GM23338 (cell line): ENCODE data around the gene CACNA1S. TPM values are rescaled to one million over a fixed set of nuclear protein-coding genes. Genes with fewer than 3 reads are reported as not detected.

ENCODE experiments used
- ATAC-seq: fragments of 200-7000 bp; cut with Tn5 transposase; 3 replicates; pipeline ENCODE4 v1.9.1; 2020
- DNase-seq: peaks from one replicate; pipeline ENCODE4 v3.0.0-alpha.2; 2015; ENCODE audit warnings: low spot score
- H2AFZ ChIP-seq: fragments of 200-600 bp; sonication (generic); 2 replicates; pipeline ENCODE4 v1.8.0; 2016; ENCODE audit warnings: antibody characterized with exemption, mild to moderate bottlenecking, moderate library complexity
- H3F3A ChIP-seq: fragments of 200-600 bp; sonication (generic); replicated peaks from 2 replicates; pipeline ENCODE4 v1.8.0; 2017; ENCODE audit warnings: antibody characterized with exemption, mixed run types, low read depth
- H3K27ac ChIP-seq: fragments of 200-600 bp; sonication (generic); 2 replicates; pipeline ENCODE4 v1.6.1; 2016; ENCODE audit warnings: low read depth
- H3K27me3 ChIP-seq: fragments of 200-600 bp; sonication (generic); 2 replicates; pipeline ENCODE4 v1.8.0; 2016; ENCODE audit warnings: mild to moderate bottlenecking, mixed run types, moderate library complexity; ENCODE audit not compliant: insufficient read depth
- H3K36me3 ChIP-seq: fragments of 200-600 bp; sonication (generic); 2 replicates; pipeline ENCODE4 v1.8.0; 2016; ENCODE audit warnings: mild to moderate bottlenecking; ENCODE audit not compliant: insufficient read depth
- H3K4me1 ChIP-seq: fragments of 200-600 bp; sonication (generic); 2 replicates; pipeline ENCODE4 v1.8.0; 2016; ENCODE audit warnings: mild to moderate bottlenecking, moderate library complexity; ENCODE audit not compliant: insufficient read depth
- H3K4me2 ChIP-seq: fragments of 200-600 bp; sonication (generic); 2 replicates; pipeline ENCODE4 v1.7.1; 2017; ENCODE audit warnings: mixed run types
- H3K4me3 ChIP-seq: fragments of 200-600 bp; sonication (generic); 2 replicates; pipeline ENCODE4 v1.6.1; 2016; ENCODE audit warnings: mixed run types
- H3K79me2 ChIP-seq: fragments of 200-600 bp; sonication (generic); replicated peaks from 2 replicates; pipeline ENCODE4 v1.8.0; 2017; ENCODE audit warnings: mild to moderate bottlenecking; ENCODE audit not compliant: insufficient read depth
- H3K9me2 ChIP-seq: fragments of 200-600 bp; sonication (generic); 2 replicates; pipeline ENCODE4 v1.8.0; 2017; ENCODE audit not compliant: insufficient read depth
- H4K20me1 ChIP-seq: fragments of 200-600 bp; sonication (generic); replicated peaks from 2 replicates; pipeline ENCODE4 v1.8.0; 2017; ENCODE audit warnings: mild to moderate bottlenecking; ENCODE audit not compliant: insufficient read depth
- H3K27ac Mint-ChIP-seq: 2 replicates; pipeline ENCODE4 v1.8.0; 2020; ENCODE audit warnings: inconsistent platforms, mild to moderate bottlenecking, moderate library complexity, mixed read lengths
- H3K27me3 Mint-ChIP-seq: 3 replicates; pipeline ENCODE4 v1.8.0; 2022; ENCODE audit warnings: low read depth, mild to moderate bottlenecking, moderate library complexity, mixed read lengths, inconsistent platforms; ENCODE audit not compliant: insufficient read depth, poor library complexity
- H3K36me3 Mint-ChIP-seq: 3 replicates; pipeline ENCODE4 v1.8.0; 2021; ENCODE audit warnings: low read depth, mild to moderate bottlenecking, inconsistent platforms, moderate library complexity, mixed read lengths
- H3K4me1 Mint-ChIP-seq: 3 replicates; pipeline ENCODE4 v1.8.0; 2020; ENCODE audit warnings: mild to moderate bottlenecking, inconsistent platforms, mixed read lengths
- H3K4me3 Mint-ChIP-seq: 3 replicates; pipeline ENCODE4 v1.8.0; 2021; ENCODE audit warnings: moderate library complexity, mild to moderate bottlenecking, inconsistent platforms, mixed read lengths
- H3K9me3 Mint-ChIP-seq: 3 replicates; pipeline ENCODE4 v1.8.0; 2020; ENCODE audit warnings: moderate library complexity, mild to moderate bottlenecking, inconsistent platforms, mixed read lengths
- CREB1 ChIP-seq: fragments of 250-450 bp; sonication (Bioruptor Pico); IDR thresholded peaks from 2 replicates; pipeline ENCODE4 v1.5.0; 2020; ENCODE audit warnings: low read depth, mild to moderate bottlenecking, moderate library complexity
- EZH2 ChIP-seq: fragments of 200-600 bp; sonication (generic); IDR thresholded peaks from one replicate; pipeline ENCODE4 v1.8.0; 2017; ENCODE audit warnings: antibody characterized with exemption, mild to moderate bottlenecking, low read depth; ENCODE audit not compliant: unreplicated experiment
- NANOG ChIP-seq: IDR thresholded peaks from 2 replicates; pipeline ENCODE4 v1.6.1; 2016; ENCODE audit warnings: antibody characterized with exemption, borderline replicate concordance
- POLR2AphosphoS5 ChIP-seq: IDR thresholded peaks from 2 replicates; pipeline ENCODE4 v1.6.1; 2016; ENCODE audit warnings: antibody characterized with exemption, low read depth
- STAT1 ChIP-seq: IDR thresholded peaks from one replicate; pipeline ENCODE4 v1.6.1; 2016; ENCODE audit warnings: antibody characterized with exemption; ENCODE audit not compliant: unreplicated experiment
- ZNF114 ChIP-seq: fragments of 250-450 bp; sonication (Bioruptor Pico); IDR thresholded peaks from 2 replicates; pipeline ENCODE4 v1.5.0; 2020; ENCODE audit warnings: mild to moderate bottlenecking, moderate library complexity
- ZNF331 ChIP-seq: fragments of 250-450 bp; sonication (Bioruptor Pico); IDR thresholded peaks from 2 replicates; pipeline ENCODE4 v1.5.0; 2020; ENCODE audit warnings: low read depth, mild to moderate bottlenecking, moderate library complexity
- polyA plus RNA-seq: library from polyadenylated mRNA; unstranded; fragments of >200 nt; fragmentation: Nextera tagmentation; extraction: Ambion mirVana; gene quantifications from 2 replicates; pipeline ENCODE4 v1.2.1, GENCODE V29; 2016
- total RNA-seq: library from RNA; depleted of rRNA; stranded (reverse); fragments of >200 nt; shearing (Covaris generic); gene quantifications from 2 replicates; pipeline ENCODE4 v1.2.3, GENCODE V29; 2014
- TF ChIP-seq, protein P1 (sequence below): IDR thresholded peaks from 2 replicates; pipeline ENCODE4 v1.6.1; 2016; ENCODE audit warnings: antibody characterized with exemption
- TF ChIP-seq, protein P2 (sequence below), 2 experiments: fragments of 200-600 bp in 1 of 2; sonication (generic) in 1 of 2; conservative IDR thresholded peaks; 2 replicates each; pipeline versions ENCODE4 v1.5.1 to v1.6.1; 2016 to 2017; ENCODE audit warnings: antibody characterized with exemption in 2 of 2, low read depth in 2 of 2, mild to moderate bottlenecking in 2 of 2, moderate library complexity in 1 of 2
- TF ChIP-seq, protein P3 (sequence below): fragments of 250-450 bp; sonication (Bioruptor Pico); IDR thresholded peaks from 2 replicates; pipeline ENCODE4 v1.5.0; 2020; ENCODE audit warnings: mild to moderate bottlenecking, moderate library complexity

CACNA1S gene
- total and polyA plus RNA-seq, 2 experiments from 2014 or later = 0.03 TPM; not detected in 1

DNA sequence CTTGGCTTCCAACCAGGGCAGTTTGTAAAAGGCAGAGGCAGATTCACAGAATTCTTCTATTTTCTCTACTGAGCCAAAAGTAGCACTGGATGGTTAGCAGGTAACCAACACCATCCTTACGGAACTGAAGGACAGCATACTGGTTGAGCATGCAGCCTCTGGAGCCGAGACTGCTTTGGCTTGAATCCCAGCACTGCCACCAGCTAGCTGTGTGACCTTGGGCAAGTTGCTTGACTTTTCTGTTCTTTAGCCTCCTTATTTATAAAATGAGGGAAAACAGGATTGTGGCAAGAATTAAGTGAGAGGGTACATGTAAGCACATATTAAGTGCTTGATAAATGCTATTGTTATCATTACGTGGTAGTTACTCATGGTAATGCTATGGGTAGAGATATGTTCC, 19.5 kb downstream of the CACNA1S start (continued):
- TF ChIP-seq EZH2 = no peak

DNA sequence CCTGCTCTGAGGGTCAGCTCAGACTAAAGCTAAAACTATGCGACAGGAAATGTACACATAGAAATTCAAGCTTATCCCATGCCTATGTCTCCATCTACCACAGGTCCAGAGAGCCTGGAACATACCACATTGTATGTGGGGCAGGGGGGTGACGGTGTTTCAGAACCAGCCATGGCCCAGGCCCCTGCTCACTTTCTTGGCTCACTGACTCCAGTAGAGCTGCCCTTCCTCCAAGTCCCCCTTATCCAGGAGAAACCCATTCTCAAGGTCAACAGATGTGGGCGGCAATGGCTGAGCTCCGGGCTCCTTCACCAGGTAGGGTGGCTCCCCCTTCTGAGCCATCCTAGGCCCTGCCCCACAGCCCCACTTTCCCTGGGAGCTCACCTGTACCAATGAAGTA, 21.0 kb downstream of the CACNA1S start:
- Histone ChIP-seq H4K20me1 (no peaks in the 10 kb centered on the region), H3F3A (no peaks in the 10 kb centered on the region), H2AFZ (no peak overlapping the region), H3K4me3 (no peak overlapping the region), H3K27me3 (no peaks in the 10 kb centered on the region), H3K36me3 (no peaks in the 10 kb centered on the region), H3K79me2 (no peaks in the 10 kb centered on the region), H3K4me1 (no peaks in the 10 kb centered on the region), H3K9me2 (peaks cover 2% of the 10 kb centered on the region; the same call in 1 of the 2 replicates), H3K27ac (no peak overlapping the region), H3K4me2 (no peak overlapping the region)
- DNase-seq = no peak
- ATAC-seq = no peak
- TF ChIP-seq, protein P1, sequence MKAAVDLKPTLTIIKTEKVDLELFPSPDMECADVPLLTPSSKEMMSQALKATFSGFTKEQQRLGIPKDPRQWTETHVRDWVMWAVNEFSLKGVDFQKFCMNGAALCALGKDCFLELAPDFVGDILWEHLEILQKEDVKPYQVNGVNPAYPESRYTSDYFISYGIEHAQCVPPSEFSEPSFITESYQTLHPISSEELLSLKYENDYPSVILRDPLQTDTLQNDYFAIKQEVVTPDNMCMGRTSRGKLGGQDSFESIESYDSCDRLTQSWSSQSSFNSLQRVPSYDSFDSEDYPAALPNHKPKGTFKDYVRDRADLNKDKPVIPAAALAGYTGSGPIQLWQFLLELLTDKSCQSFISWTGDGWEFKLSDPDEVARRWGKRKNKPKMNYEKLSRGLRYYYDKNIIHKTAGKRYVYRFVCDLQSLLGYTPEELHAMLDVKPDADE = no peak
- TF ChIP-seq EZH2 = no peak
- TF ChIP-seq, protein P2, sequence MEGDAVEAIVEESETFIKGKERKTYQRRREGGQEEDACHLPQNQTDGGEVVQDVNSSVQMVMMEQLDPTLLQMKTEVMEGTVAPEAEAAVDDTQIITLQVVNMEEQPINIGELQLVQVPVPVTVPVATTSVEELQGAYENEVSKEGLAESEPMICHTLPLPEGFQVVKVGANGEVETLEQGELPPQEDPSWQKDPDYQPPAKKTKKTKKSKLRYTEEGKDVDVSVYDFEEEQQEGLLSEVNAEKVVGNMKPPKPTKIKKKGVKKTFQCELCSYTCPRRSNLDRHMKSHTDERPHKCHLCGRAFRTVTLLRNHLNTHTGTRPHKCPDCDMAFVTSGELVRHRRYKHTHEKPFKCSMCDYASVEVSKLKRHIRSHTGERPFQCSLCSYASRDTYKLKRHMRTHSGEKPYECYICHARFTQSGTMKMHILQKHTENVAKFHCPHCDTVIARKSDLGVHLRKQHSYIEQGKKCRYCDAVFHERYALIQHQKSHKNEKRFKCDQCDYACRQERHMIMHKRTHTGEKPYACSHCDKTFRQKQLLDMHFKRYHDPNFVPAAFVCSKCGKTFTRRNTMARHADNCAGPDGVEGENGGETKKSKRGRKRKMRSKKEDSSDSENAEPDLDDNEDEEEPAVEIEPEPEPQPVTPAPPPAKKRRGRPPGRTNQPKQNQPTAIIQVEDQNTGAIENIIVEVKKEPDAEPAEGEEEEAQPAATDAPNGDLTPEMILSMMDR (conservative IDR thresholded peaks at IDR 0.05; ENCODE audit: low read depth in 2 of 2) = peak in 1 of 2 experiments; percentile 7; a peak in 1 of 4 replicates
- Mint-ChIP-seq H3K4me3 (no peak overlapping the region), H3K27ac (no peak overlapping the region), H3K27me3 (peaks cover 2% of the 10 kb centered on the region), H3K9me3 (no peaks in the 10 kb centered on the region), H3K4me1 (peaks cover 10% of the 10 kb centered on the region), H3K36me3 (no peaks in the 10 kb centered on the region)

DNA sequence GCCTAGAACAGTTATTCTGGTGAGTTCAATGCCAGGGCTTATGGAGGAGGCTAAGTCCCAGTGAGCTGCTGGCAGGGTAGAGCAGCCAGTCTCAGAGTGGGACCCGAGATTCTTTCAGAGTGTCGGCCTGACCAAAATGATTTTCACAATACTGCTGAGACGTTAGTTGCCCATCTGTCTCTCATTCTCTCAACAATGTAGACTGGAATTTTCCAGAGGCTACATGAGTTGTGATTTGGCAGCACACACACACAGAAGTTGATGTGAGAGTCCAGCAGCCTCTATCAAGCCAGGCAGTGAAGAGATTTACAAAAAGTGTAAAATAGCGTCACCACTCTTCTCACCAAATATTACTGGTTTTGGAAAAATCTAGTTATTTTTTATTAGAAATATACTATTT, 21.7 kb downstream of the CACNA1S start:
- no peaks in the 10 kb centered on the region for H3K36me3 Mint-ChIP-seq
- Histone ChIP-seq H2AFZ (no peak overlapping the region), H3F3A (no peaks in the 10 kb centered on the region), H3K27me3 (no peaks in the 10 kb centered on the region), H3K36me3 (no peaks in the 10 kb centered on the region), H3K9me2 (peaks cover 2% of the 10 kb centered on the region; the same call in 1 of the 2 replicates), H3K4me1 (no peaks in the 10 kb centered on the region), H3K4me2 (no peak overlapping the region), H4K20me1 (no peaks in the 10 kb centered on the region), H3K79me2 (no peaks in the 10 kb centered on the region), H3K27ac (no peak overlapping the region), H3K4me3 (no peak overlapping the region)
- DNase-seq (no peak), ATAC-seq (no peak)
- H3K4me1 Mint-ChIP-seq = peaks cover 10% of the 10 kb centered on the region
- H3K27me3 Mint-ChIP-seq = peaks cover 3% of the 10 kb centered on the region
- H3K27ac Mint-ChIP-seq = no peak overlapping the region
- no peaks in the 10 kb centered on the region for H3K9me3 Mint-ChIP-seq
- H3K4me3 Mint-ChIP-seq = no peak overlapping the region
- TF ChIP-seq NANOG (no peak), EZH2 (no peak), ZNF331 (CRISPR knock-in tag) (no peak), ZNF114 (CRISPR knock-in tag) (no peak), STAT1 (no peak), POLR2AphosphoS5 (no peak), CREB1 (CRISPR knock-in tag) (no peak)
- TF ChIP-seq, protein P3, sequence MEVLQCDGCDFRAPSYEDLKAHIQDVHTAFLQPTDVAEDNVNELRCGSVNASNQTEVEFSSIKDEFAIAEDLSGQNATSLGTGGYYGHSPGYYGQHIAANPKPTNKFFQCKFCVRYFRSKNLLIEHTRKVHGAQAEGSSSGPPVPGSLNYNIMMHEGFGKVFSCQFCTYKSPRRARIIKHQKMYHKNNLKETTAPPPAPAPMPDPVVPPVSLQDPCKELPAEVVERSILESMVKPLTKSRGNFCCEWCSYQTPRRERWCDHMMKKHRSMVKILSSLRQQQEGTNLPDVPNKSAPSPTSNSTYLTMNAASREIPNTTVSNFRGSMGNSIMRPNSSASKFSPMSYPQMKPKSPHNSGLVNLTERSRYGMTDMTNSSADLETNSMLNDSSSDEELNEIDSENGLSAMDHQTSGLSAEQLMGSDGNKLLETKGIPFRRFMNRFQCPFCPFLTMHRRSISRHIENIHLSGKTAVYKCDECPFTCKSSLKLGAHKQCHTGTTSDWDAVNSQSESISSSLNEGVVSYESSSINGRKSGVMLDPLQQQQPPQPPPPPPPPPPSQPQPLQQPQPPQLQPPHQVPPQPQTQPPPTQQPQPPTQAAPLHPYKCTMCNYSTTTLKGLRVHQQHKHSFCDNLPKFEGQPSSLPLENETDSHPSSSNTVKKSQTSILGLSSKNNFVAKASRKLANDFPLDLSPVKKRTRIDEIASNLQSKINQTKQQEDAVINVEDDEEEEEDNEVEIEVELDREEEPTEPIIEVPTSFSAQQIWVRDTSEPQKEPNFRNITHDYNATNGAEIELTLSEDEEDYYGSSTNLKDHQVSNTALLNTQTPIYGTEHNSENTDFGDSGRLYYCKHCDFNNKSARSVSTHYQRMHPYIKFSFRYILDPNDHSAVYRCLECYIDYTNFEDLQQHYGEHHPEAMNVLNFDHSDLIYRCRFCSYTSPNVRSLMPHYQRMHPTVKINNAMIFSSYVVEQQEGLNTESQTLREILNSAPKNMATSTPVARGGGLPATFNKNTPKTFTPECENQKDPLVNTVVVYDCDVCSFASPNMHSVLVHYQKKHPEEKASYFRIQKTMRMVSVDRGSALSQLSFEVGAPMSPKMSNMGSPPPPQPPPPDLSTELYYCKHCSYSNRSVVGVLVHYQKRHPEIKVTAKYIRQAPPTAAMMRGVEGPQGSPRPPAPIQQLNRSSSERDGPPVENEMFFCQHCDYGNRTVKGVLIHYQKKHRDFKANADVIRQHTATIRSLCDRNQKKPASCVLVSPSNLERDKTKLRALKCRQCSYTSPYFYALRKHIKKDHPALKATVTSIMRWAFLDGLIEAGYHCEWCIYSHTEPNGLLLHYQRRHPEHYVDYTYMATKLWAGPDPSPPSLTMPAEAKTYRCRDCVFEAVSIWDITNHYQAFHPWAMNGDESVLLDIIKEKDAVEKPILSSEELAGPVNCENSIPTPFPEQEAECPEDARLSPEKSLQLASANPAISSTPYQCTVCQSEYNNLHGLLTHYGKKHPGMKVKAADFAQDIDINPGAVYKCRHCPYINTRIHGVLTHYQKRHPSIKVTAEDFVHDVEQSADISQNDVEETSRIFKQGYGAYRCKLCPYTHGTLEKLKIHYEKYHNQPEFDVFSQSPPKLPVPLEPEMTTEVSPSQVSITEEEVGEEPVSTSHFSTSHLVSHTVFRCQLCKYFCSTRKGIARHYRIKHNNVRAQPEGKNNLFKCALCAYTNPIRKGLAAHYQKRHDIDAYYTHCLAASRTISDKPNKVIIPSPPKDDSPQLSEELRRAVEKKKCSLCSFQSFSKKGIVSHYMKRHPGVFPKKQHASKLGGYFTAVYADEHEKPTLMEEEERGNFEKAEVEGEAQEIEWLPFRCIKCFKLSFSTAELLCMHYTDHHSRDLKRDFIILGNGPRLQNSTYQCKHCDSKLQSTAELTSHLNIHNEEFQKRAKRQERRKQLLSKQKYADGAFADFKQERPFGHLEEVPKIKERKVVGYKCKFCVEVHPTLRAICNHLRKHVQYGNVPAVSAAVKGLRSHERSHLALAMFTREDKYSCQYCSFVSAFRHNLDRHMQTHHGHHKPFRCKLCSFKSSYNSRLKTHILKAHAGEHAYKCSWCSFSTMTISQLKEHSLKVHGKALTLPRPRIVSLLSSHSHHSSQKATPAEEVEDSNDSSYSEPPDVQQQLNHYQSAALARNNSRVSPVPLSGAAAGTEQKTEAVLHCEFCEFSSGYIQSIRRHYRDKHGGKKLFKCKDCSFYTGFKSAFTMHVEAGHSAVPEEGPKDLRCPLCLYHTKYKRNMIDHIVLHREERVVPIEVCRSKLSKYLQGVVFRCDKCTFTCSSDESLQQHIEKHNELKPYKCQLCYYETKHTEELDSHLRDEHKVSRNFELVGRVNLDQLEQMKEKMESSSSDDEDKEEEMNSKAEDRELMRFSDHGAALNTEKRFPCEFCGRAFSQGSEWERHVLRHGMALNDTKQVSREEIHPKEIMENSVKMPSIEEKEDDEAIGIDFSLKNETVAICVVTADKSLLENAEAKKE = no peak
